Measurements from ENCODE around the gene MAP3K5. TPM values are rescaled to one million over a fixed set of nuclear protein-coding genes. Genes with fewer than 3 reads are reported as not detected.
A peak's percentile ranks its signal among the peaks of the same experiment; 100 is the strongest.

Gene MAP3K5
- total and polyA plus RNA-seq, 12 donors, result 41.9 to 306 (median 215) TPM

GRCh38 chr6:136787726-136788068, 4.6 kb downstream of the MAP3K5 start:
- Histone ChIP-seq H3K4me3 (peak overlapping the region in 2 of 4 donors; percentile 5 to 74), H3K9me3 (replicated peaks in 1 of 3) (no peaks in the 10 kb centered on the region), H3K27me3 (no peaks in the 10 kb centered on the region), H3K27ac (peak overlapping the region; percentile 8 to 97 (median 83)), H3K4me1 (replicated peaks in 1 of 2) (peaks cover 50 to 67% of the 10 kb centered on the region in 2 donors), H3K36me3 (replicated peaks in 1 of 2) (peaks cover 0 to 4% of the 10 kb centered on the region in 2 donors)
- intact Hi-C loops (cut with DNase I), result no loop called here
- 38 to 44% (median 40%) methylated on average over 4 of the region's 4 CpGs for WGBS, 4 donors
- no peak for TF ChIP-seq POLR2A (IDR thresholded peaks at IDR 0.05)
- no peak for DNase-seq

GRCh38 chr6:136786658-136787057, 5.6 kb downstream of the MAP3K5 start:
- 49 to 71% (median 52%) methylated on average over 6 of the region's 6 CpGs for WGBS, 4 donors
- Histone ChIP-seq H3K9me3 (replicated peaks in 1 of 3) (no peaks in the 10 kb centered on the region), H3K4me1 (replicated peaks in 1 of 2) (peaks cover 58 to 78% of the 10 kb centered on the region in 2 donors), H3K27me3 (no peaks in the 10 kb centered on the region), H3K36me3 (replicated peaks in 1 of 2) (peaks cover 0 to 4% of the 10 kb centered on the region in 2 donors), H3K27ac (peak overlapping the region; percentile 8 to 97 (median 83)), H3K4me3 (peak overlapping the region in 1 of 4 donors; percentile 74)
- intact Hi-C loops (cut with DNase I), result no loop called here
- no peak for DNase-seq
- no peak for TF ChIP-seq POLR2A (IDR thresholded peaks at IDR 0.05)
- no peak for TF ChIP-seq CTCF (IDR thresholded peaks at IDR 0.05)

- 25 to 29% (median 27%) methylated on average over 10 of the region's 10 CpGs for WGBS, 4 donors
- Histone ChIP-seq H3K4me3 (peak overlapping the region in 1 of 4 donors; percentile 74), H3K27ac (peak overlapping the region; percentile 9 to 97 (median 63)), H3K4me1 (replicated peaks in 1 of 2) (peaks cover 62 to 93% of the 10 kb centered on the region in 2 donors), H3K27me3 (no peaks in the 10 kb centered on the region), H3K36me3 (replicated peaks in 1 of 2) (peaks cover 0 to 4% of the 10 kb centered on the region in 2 donors), H3K9me3 (replicated peaks in 1 of 3) (no peaks in the 10 kb centered on the region)
- DNase-seq, result peak; percentile 47 to 86 (median 75)
- TF ChIP-seq CTCF (IDR thresholded peaks at IDR 0.05) (no peak), POLR2A (IDR thresholded peaks at IDR 0.05) (peak in 1 of 2 donors; percentile 27)
- intact Hi-C loops (cut with DNase I), result no loop called here
Observed at GRCh38 chr6:136784910-136785746, 7.1 kb downstream of the MAP3K5 start.

- intact Hi-C loops (cut with DNase I), result no loop called here
- Histone ChIP-seq H3K9me3 (replicated peaks in 1 of 3) (no peaks in the 10 kb centered on the region), H3K27me3 (no peaks in the 10 kb centered on the region), H3K4me3 (peak overlapping the region in 2 of 4 donors; percentile 15 to 74), H3K27ac (peak overlapping the region in 3 of 5 donors; percentile 33 to 97 (median 36)), H3K4me1 (replicated peaks in 1 of 2) (peaks cover 69 to 100% of the 10 kb centered on the region in 2 donors), H3K36me3 (replicated peaks in 1 of 2) (peaks cover 0 to 4% of the 10 kb centered on the region in 2 donors)
- no peak for DNase-seq
- TF ChIP-seq CTCF (IDR thresholded peaks at IDR 0.05) (no peak), POLR2A (IDR thresholded peaks at IDR 0.05) (no peak)
- 55 to 63% (median 61%) methylated on average over 8 of the region's 8 CpGs for WGBS, 4 donors
Observed at GRCh38 chr6:136784271-136784664, 8.0 kb downstream of the MAP3K5 start.

All from adrenal gland (tissue), 12 donors.